ENCODE measurements around the gene PRPSAP1.

PRPSAP1 gene

DNA sequence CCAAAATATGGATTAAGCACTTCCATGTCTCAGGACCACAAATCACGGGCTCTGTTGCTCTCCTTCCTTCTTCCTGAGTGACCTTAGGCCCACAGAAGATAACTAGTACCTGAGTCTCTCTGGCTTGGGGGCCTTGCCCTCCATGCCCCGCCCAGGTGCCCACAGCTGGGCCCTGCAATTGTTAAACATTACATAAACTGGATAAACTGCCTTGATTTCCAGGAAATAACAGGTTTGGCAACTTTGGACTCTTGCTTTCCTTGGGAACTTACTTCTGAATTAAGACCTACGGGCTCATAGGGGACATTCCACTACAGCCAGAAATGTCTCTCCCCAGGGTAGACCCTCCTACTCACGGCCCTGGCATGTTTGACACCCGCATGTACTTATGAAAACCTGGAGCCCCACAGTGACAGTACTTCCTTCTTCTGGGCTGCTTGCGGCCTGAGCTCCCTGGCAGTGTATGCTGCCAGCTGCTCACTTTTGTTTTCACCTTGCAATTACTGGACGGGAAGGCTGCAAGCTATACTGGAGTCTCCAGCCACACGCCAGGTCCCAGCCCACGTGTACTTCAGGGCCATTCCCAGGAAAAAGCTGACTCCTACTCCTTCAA, 90.9 kb downstream of the PRPSAP1 start:
- H3K4me3 ChIP-seq (ENCODE audit: low read length): peak overlapping the region; percentile 19; the same call in 1 of the 2 replicates
- DNase-seq: peak; percentile 89
- peak overlapping the region; percentile 97 for H3K27ac ChIP-seq (ENCODE audit: low read length)
- H4K20me1 ChIP-seq (ENCODE audit: insufficient read depth, low read length): no peaks in the 10 kb centered on the region
- H3K9me3 ChIP-seq (replicated peaks; ENCODE audit: insufficient read depth, low read length): no peaks in the 10 kb centered on the region
- H3K4me1 ChIP-seq (ENCODE audit: low read length): peaks cover 40% of the 10 kb centered on the region
- H3K36me3 ChIP-seq (replicated peaks; ENCODE audit: insufficient read depth, low read length): 0 out of 2 replicates have a peak, but pooled peaks cover 6% of the 10 kb centered on the region
- no peaks in the 10 kb centered on the region for H3K27me3 ChIP-seq (replicated peaks; ENCODE audit: insufficient read depth, low read length)
- peak overlapping the region; percentile 76 for H3K9ac ChIP-seq (ENCODE audit: low read length)
- TF ChIP-seq EZH2 (optimal IDR thresholded peaks at IDR 0.05; ENCODE audit: low read depth, low read length) (no peak), EZH2phosphoT487 (IDR thresholded peaks at IDR 0.05; ENCODE audit: low read length) (no peak)
- TF ChIP-seq, protein P1, sequence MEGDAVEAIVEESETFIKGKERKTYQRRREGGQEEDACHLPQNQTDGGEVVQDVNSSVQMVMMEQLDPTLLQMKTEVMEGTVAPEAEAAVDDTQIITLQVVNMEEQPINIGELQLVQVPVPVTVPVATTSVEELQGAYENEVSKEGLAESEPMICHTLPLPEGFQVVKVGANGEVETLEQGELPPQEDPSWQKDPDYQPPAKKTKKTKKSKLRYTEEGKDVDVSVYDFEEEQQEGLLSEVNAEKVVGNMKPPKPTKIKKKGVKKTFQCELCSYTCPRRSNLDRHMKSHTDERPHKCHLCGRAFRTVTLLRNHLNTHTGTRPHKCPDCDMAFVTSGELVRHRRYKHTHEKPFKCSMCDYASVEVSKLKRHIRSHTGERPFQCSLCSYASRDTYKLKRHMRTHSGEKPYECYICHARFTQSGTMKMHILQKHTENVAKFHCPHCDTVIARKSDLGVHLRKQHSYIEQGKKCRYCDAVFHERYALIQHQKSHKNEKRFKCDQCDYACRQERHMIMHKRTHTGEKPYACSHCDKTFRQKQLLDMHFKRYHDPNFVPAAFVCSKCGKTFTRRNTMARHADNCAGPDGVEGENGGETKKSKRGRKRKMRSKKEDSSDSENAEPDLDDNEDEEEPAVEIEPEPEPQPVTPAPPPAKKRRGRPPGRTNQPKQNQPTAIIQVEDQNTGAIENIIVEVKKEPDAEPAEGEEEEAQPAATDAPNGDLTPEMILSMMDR (IDR thresholded peaks at IDR 0.05; ENCODE audit: low read length): no peak
- peak overlapping the region; percentile 56 for H3K4me2 ChIP-seq (ENCODE audit: low read depth, low read length)
- peaks cover 31% of the 10 kb centered on the region for H3F3A ChIP-seq (ENCODE audit: insufficient read depth, low read length)
- peak overlapping the region; percentile 61 for H2AFZ ChIP-seq (ENCODE audit: low read length)
- peaks cover 23% of the 10 kb centered on the region for H3K79me2 ChIP-seq (ENCODE audit: low read length)
- no peaks in the 10 kb centered on the region for H3K9me2 ChIP-seq (replicated peaks; ENCODE audit: insufficient read depth, low read length)

DNA sequence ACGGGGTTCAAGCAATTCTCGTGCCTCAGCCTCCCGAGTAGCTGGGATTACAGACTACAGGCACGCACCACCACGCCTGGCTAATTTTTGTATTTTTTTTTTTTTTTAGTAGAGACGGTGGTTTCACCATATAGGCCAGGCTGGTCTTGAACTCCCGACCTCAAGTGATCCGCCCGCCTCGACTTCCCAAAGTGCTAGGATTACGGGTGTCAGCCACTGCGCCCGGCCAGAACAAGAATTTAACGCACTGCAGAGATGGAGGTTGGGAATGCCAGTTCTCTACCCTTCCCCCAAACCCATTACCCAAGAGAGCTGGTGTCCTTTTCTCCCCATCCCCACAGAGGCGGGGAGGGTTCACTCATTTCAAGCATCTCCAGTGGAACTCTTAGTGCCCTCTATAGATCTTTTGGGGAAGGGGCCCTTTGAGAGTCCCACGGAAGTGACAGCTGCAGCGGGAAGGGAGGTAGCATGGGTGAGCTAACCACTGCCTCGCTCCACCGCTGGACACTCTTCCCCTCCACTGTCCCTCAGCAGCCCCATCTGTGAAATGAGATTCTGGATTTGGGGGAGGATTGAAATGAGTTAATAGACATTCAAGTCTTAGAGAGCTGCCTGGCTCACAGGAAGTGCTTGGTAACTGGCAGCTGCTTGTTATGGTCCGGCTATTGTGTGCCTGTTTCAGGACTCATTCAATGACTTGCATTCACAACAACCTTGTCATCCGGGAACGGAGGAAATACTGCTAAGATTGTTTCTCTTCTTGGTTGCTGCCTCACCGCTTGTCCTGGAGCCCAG, 92.1 kb downstream of the PRPSAP1 start:
- Histone ChIP-seq H3K27ac (ENCODE audit: low read length) (peak overlapping the region; percentile 97), H3K4me2 (ENCODE audit: low read depth, low read length) (peak overlapping the region; percentile 56; the same call in 1 of the 2 replicates), H3K9me3 (replicated peaks; ENCODE audit: insufficient read depth, low read length) (no peaks in the 10 kb centered on the region), H3K36me3 (replicated peaks; ENCODE audit: insufficient read depth, low read length) (no peaks in the 10 kb centered on the region), H3F3A (ENCODE audit: insufficient read depth, low read length) (peaks cover 24% of the 10 kb centered on the region), H3K4me1 (ENCODE audit: low read length) (peaks cover 31% of the 10 kb centered on the region), H2AFZ (ENCODE audit: low read length) (peak overlapping the region; percentile 54), H4K20me1 (ENCODE audit: insufficient read depth, low read length) (no peaks in the 10 kb centered on the region), H3K27me3 (replicated peaks; ENCODE audit: insufficient read depth, low read length) (no peaks in the 10 kb centered on the region), H3K9ac (ENCODE audit: low read length) (peak overlapping the region; percentile 76; the same call in 1 of the 2 replicates), H3K9me2 (replicated peaks; ENCODE audit: insufficient read depth, low read length) (no peaks in the 10 kb centered on the region), H3K79me2 (ENCODE audit: low read length) (peaks cover 11% of the 10 kb centered on the region), H3K4me3 (ENCODE audit: low read length) (no peak overlapping the region)
- peak; percentile 78 for DNase-seq
- TF ChIP-seq EZH2 (optimal IDR thresholded peaks at IDR 0.05; ENCODE audit: low read depth, low read length): no peak
- TF ChIP-seq, protein P1 (IDR thresholded peaks at IDR 0.05; ENCODE audit: low read length): no peak
- no peak for TF ChIP-seq EZH2phosphoT487 (IDR thresholded peaks at IDR 0.05; ENCODE audit: low read length)

DNA sequence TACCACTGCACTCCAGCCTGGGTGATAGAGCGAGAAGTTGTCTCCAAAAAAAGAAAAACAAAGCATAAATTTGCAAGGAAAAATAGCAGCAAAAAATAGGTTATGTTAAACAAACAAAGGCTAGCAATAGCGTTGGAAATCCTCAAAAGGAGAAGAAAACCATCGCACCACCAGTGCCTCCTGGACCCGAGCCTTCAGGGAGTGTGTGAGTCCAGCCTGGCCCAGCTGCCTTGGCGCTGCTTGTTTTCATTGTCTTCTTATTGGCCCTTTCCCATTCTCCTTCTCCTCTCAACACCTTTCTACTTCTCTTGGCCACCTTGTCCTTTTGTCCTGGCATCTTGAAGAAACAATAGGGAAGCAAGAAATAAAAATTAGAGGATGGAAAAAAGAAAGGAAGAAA, 93.0 kb downstream of the PRPSAP1 start:
- no peaks in the 10 kb centered on the region for H3K9me2 ChIP-seq (replicated peaks; ENCODE audit: insufficient read depth, low read length)
- no peak overlapping the region for H2AFZ ChIP-seq (ENCODE audit: low read length)
- no peaks in the 10 kb centered on the region for H4K20me1 ChIP-seq (ENCODE audit: insufficient read depth, low read length)
- no peak overlapping the region for H3K27ac ChIP-seq (ENCODE audit: low read length)
- no peak for TF ChIP-seq EZH2 (optimal IDR thresholded peaks at IDR 0.05; ENCODE audit: low read depth, low read length)
- TF ChIP-seq, protein P1 (IDR thresholded peaks at IDR 0.05; ENCODE audit: low read length): no peak
- H3K79me2 ChIP-seq (ENCODE audit: low read length): peaks cover 1% of the 10 kb centered on the region
- no peaks in the 10 kb centered on the region for H3K9me3 ChIP-seq (replicated peaks; ENCODE audit: insufficient read depth, low read length)
- no peaks in the 10 kb centered on the region for H3K36me3 ChIP-seq (replicated peaks; ENCODE audit: insufficient read depth, low read length)
- no peak overlapping the region for H3K4me2 ChIP-seq (ENCODE audit: low read depth, low read length)
- peaks cover 24% of the 10 kb centered on the region for H3F3A ChIP-seq (ENCODE audit: insufficient read depth, low read length)
- no peak overlapping the region for H3K9ac ChIP-seq (ENCODE audit: low read length)
- DNase-seq: no peak
- H3K4me3 ChIP-seq (ENCODE audit: low read length): no peak overlapping the region
- peaks cover 30% of the 10 kb centered on the region for H3K4me1 ChIP-seq (ENCODE audit: low read length)
- H3K27me3 ChIP-seq (replicated peaks; ENCODE audit: insufficient read depth, low read length): no peaks in the 10 kb centered on the region

Data from MM.1S (cell line).